HG03064 (cell line): ENCODE results near the gene RACK1.
A peak's percentile ranks its signal among the peaks of the same experiment; 100 is the strongest.

Experiments used
- ATAC-seq: cut with Tn5 transposase; IDR thresholded peaks from one replicate; pipeline ENCODE4 v1.9.1; 2021; ENCODE audit warnings: low read depth; ENCODE audit not compliant: unreplicated experiment

Gene RACK1

DNA sequence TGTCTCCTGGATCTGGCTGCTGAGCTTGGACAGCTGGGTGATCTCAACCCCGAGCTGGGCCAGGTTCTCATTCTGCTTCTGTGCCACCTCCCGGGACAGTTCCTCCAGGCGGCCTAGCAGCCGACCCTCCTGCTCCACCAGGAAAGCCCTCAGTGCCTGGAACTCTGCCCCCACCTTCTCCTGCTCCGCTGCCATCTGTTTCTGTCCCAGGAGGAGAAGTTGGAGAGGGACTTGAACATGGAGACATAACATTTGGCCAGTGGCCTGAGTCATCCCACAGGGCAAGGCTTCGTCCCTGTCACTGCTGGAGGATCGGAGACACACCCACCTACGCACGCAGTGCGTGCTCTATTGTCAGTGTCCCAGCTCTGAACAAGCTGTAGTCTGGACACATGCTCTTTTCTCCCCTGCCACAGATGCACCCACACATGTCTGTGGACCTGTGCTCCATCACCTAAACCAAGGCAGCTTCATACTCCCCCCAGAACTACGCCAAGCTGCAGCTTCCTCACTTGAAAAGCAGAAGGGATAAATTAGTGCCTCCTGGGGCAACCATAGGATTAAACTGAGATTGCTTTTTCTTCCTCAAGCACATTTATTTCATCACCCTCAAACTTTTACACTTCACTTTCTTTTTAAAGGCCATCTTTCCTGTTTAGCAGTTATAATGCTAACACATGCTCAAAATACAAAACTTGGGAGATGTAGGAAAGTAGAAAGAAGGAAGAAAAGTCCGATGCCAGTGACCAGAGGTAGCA, 43.6 kb downstream of the RACK1 start:
- ATAC-seq: no peak

GRCh38 chr5:181198905-181199519, 44.7 kb downstream of the RACK1 start:
- no peak for ATAC-seq

DNA sequence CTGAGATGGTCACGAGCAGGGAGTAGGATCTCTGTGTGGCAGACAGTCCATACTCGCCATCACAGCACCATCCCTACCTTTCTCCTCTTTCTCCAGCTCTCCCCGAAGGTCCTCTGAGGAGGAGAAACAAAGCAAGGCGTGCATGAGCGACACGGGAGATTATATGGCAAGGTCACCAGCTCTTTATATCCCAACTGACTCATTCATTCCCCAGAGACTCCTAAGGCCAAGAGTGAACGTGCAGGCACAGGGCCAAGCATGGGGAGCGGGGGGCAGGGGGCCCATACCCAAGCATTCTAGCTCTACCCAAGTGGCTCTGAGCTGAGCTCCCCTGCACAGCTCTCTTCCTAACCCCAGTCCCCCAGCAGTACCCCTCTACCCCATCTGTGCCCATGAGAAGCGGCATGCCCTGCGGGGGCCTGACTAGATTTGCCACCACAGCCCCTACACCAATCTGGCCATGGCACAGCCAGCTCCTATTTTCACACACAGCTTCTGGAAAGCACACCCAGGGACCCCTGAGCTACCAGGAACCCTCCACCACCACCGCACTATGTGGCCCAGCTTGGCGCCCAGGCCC, 45.5 kb downstream of the RACK1 start:
- ATAC-seq: no peak

DNA sequence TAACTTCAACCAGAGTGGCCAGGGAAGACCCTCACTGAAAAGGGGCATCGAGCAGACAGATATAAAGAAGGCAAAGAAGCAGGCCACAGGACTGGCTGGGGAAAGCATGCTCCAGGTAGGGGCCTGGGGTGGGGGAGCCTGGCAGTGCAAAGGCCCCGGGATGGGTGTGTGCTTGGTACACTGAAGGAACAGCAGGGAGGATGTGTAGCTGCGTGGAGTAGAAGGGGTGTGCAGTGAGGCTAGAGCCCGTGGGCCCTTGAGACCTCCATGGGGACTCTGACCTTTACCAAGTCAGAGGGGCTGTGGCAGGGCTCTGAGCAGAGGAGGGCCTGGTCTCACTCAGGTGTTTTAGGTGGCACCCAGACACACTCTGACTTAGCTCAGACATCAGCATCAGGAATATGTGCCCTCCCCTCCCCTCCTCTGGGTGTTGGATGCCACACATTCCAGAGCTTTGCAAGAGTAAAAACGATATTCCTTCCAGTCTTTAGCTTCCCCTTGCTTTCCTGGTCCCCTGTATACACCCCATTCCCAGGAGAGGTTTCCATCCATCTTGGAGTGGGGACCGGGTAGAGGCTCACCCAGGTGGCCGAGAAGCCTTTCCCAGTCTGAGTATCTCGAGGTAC, 46.3 kb downstream of the RACK1 start:
- ATAC-seq: no peak

GRCh38 chr5:181195249-181195761, 48.4 kb downstream of the RACK1 start:
- no peak for ATAC-seq

DNA sequence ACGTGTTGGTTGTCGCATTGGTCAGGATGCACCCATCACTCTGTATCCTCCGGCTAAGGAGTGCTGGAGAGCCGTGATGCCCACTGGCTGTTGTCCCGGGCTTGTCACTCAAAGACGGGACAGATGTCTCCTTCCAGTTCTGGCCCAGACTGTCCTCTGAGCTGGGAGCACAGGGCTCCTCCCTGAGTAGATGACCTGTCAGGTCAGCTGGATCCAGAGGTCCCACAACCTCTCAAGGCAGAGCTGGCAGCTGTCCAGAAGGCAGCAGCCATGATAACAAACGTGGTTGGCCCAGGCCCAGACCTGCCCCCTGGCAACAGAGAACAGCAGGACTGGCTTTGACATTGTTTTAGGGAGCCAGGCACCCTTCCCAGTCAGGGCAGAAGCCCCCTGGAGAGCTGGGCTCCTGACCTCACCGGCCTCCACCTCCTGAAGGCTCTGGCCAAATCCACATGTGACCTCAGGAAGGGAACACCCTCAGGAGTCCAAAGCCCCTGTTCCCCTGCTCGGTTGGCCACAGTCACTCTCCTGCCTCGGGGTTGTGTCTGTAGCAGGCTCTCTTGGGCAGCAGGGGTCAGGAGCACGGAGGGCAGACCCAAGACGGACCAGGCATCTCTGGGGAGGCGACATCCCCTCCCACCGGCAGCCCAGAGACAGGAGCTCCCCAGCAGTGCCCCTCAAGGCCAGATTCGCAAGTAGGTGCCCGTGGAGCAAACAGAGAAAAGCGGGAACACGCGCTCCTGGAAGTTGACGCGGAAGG, 49.0 kb downstream of the RACK1 start:
- no peak for ATAC-seq

GRCh38 chr5:181193656-181194055, 50.0 kb downstream of the RACK1 start:
- ATAC-seq: no peak

GRCh38 chr5:181192337-181193046, 51.2 kb downstream of the RACK1 start:
- no peak for ATAC-seq

GRCh38 chr5:181191526-181192336, 52.0 kb downstream of the RACK1 start:
- ATAC-seq: peak; percentile 46

DNA sequence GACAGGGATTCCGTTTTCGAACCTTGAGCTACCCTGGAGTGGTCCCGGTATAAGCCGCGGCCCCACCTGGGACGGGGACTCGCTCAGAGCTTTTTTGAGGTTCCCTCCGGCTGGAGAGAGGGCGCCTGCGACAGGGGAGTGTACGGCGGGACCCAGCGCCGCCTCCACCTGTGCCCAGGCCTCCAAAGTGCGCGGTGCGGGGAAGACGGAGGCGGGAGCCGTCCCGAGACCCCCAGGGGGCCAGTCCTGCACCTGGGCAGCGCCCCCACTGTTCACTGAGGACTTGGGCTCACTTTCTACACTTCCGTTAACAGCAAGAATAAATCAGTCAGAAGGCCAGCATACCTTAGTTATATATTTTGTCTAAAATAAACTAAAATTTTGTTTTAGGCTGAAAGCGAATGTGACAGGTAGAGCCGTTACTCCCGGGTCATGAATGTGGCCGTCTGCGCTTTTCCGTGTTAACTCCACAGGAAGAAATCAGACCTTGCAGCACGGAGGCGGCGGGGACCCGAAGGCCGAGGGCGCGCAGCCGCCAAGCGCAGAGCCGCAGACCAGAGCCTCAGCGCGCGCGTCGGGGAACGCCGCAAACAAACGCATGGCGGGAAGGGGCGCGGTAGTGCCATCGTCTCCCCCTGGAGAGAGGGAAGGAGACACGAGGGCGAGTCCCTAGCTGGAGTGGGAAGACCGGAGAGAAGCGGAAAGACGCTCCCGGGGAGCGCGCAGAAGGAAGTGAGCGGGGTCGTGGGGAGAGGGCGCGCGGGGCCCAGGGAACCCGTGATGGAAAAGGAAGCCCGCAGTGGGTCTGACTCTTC, 52.8 kb downstream of the RACK1 start:
- peak; percentile 4 for ATAC-seq

DNA sequence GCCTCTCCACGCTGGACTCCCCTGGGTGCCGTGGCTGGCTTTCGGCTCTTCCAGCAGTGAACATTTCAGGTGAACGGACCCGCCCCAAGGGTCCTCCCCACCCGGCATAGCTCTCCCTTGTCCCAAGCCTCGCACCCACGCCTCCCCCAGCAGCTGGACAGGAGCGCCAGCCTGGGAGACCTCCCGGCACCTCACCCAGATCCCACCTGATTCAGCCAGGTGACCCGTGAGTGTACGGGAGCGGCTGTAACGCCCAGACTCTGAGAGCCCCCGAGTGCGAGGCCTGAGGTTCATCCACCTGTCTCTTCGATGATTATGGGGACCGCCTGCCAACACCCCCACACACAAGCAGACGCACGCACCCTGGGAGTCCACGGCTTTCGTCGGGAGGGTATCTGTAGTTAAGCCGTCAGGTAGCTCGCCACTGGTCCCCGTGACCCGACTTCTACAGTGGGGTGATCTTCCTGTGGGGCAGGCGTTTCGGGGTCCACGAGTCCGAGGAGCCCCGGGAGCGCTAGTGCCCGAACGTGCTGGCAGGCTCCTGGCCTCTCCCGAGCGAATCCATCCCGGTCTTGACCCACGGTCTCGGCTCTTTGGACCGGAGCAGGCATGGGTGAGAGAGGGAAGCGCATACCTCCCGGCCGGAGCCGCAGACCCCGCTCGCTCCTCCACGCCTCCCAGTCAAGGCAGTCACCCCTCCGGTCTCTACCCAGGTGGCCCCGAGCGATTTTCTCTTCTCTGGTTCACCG, 53.6 kb downstream of the RACK1 start:
- ATAC-seq: no peak

DNA sequence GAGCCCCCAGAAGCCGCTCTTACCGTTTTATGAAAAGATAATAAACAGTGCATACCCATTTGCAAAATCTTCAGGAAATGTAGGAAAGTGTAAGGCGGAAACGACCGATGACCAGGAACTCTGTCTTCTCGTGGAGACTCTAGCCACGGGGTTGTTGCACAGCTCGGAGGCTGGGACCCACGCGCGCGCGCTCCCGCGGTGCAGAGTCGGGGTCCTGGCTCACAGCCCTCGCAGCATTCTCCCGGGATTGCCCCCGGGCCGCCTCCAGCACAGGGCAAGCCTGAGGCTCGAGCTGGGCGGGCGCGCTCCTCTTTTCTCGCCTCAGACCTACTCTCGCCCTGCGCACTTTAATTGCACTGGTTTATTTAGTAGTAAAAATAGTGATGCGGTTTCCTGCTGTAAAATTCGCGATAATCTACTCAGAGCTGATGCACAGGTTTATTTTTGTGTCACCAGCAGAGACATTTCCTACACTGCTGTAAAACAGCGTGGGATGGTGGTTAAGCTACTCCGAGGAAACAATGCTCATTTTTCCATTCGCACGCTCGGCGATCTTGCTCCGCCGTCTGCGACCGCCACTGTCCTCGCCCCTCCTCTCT, 54.2 kb downstream of the RACK1 start:
- no peak for ATAC-seq

DNA sequence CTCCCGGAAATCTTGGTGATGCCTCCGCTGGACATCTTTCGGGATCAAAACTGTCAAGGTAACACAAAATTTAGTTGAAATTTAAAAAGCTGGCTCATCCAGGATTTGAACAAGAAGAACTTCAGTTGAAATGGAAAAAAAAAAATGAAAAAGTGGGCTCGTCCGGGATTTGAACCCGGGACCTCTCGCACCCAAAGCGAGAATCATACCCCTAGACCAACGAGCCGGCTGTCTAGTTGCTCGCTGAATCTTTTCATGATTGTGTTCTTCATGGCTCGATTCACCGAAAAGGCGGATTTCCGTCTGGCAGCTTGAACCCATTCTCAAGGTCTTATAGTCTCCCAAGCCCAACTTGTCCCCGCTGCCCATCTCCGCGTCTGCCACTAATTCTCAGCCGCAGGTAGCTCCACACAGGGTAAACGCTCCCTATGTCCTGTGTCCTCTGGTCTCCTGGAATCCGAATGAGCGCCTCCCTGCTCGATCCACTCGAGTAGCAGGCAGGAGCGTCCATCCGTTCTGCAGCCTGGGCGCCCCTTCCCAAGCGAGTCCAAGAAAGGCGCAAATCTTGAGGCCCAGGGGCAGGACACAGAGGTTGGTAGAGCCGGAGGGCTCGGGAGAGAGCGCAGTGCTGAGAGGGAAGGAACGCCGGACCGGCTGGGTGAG, 54.9 kb downstream of the RACK1 start:
- ATAC-seq: no peak

DNA sequence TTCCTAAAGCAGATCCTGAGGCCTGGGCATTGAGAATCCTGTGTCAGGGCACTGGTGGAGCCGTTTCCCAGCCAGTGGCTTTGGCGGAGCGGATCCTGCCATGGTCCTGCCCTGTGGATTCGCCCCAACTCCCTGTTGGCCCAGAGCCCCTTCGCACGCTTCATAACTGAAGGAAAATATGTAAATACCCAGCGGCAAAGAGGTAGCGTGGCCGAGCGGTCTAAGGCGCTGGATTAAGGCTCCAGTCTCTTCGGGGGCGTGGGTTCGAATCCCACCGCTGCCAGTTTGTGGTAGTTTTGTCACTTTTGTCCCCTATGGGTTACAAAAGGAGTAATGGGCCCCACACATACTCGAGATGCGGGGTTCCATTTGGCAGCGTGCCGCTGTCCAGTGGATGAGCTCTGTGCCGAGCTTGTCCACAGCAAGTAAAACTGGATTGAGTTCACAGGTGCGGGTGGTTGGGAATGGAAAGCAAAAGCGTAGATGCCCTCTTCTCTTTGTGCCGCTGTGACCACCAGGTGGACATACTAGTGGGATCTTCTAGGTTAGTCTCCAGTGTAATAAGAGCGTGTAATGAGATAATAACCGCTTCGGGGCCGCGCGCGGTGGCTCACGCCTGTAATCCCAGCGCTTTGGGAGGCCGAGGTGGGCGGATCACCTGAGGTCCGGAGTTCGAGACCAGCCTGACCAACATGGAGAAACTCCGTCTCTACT, 56.0 kb downstream of the RACK1 start:
- no peak for ATAC-seq

- ATAC-seq: no peak
Observed at GRCh38 chr5:181186986-181187499, 56.7 kb downstream of the RACK1 start.
